ENCODE measurements around the gene PRKAG2. TPM values are rescaled to one million over a fixed set of nuclear protein-coding genes. Genes with fewer than 3 reads are reported as not detected.

The PRKAG2 gene
- total RNA-seq, 1 donor from 2014 or later, result 35.6 TPM

- peak overlapping the region; percentile 77 for H3K27ac ChIP-seq
- TF ChIP-seq CTCF (IDR thresholded peaks at IDR 0.05), result no peak
- ATAC-seq (peak; percentile 9), DNase-seq (no peak)
- no peaks in the 10 kb centered on the region for H3K36me3 ChIP-seq
- no peaks in the 10 kb centered on the region for H3K9me3 ChIP-seq
- H3K4me3 ChIP-seq, result no peak overlapping the region
- intact Hi-C loops (cut with DNase I), result no loop called here
- H3K4me1 ChIP-seq, result no peaks in the 10 kb centered on the region
- H3K27me3 ChIP-seq, result no peaks in the 10 kb centered on the region
Measured at GRCh38 chr7:151680810-151681209, 196.1 kb downstream of the PRKAG2 start.

GRCh38 chr7:151679881-151680612, 196.9 kb downstream of the PRKAG2 start:
- no peaks in the 10 kb centered on the region for H3K27me3 ChIP-seq
- no peak overlapping the region for H3K4me3 ChIP-seq
- TF ChIP-seq CTCF (IDR thresholded peaks at IDR 0.05), result no peak
- H3K27ac ChIP-seq, result peak overlapping the region; percentile 77
- DNase-seq (no peak), ATAC-seq (no peak)
- no peaks in the 10 kb centered on the region for H3K9me3 ChIP-seq
- intact Hi-C loops (cut with DNase I), result no loop called here
- no peaks in the 10 kb centered on the region for H3K4me1 ChIP-seq
- H3K36me3 ChIP-seq, result no peaks in the 10 kb centered on the region

- Histone ChIP-seq H3K9me3 (no peaks in the 10 kb centered on the region), H3K27ac (no peak overlapping the region), H3K4me1 (no peaks in the 10 kb centered on the region), H3K4me3 (no peak overlapping the region), H3K27me3 (no peaks in the 10 kb centered on the region), H3K36me3 (no peaks in the 10 kb centered on the region)
- TF ChIP-seq CTCF (IDR thresholded peaks at IDR 0.05), result no peak
- no peak for ATAC-seq
- DNase-seq, result no peak
- intact Hi-C loops (cut with DNase I), result no loop called here
Measured at GRCh38 chr7:151679071-151679708, 197.7 kb downstream of the PRKAG2 start.

GRCh38 chr7:151678227-151678604, 198.7 kb downstream of the PRKAG2 start:
- Histone ChIP-seq H3K9me3 (no peaks in the 10 kb centered on the region), H3K27ac (no peak overlapping the region), H3K4me1 (no peaks in the 10 kb centered on the region), H3K36me3 (peaks cover 2% of the 10 kb centered on the region), H3K4me3 (no peak overlapping the region), H3K27me3 (no peaks in the 10 kb centered on the region)
- intact Hi-C loops (cut with DNase I), result no loop called here
- ATAC-seq, result no peak
- no peak for DNase-seq
- TF ChIP-seq CTCF (IDR thresholded peaks at IDR 0.05), result no peak

GRCh38 chr7:151677581-151678226, 199.2 kb downstream of the PRKAG2 start:
- no peak for TF ChIP-seq CTCF (IDR thresholded peaks at IDR 0.05)
- H3K36me3 ChIP-seq, result peaks cover 5% of the 10 kb centered on the region
- no peaks in the 10 kb centered on the region for H3K27me3 ChIP-seq
- intact Hi-C loops (cut with DNase I), result no loop called here
- no peaks in the 10 kb centered on the region for H3K4me1 ChIP-seq
- H3K9me3 ChIP-seq, result no peaks in the 10 kb centered on the region
- no peak for ATAC-seq
- H3K4me3 ChIP-seq, result no peak overlapping the region
- no peak for DNase-seq
- no peak overlapping the region for H3K27ac ChIP-seq

Data from upper lobe of right lung (tissue), 1 donor.